Measurements from ENCODE around the gene OSBP2. TPM values are rescaled to one million over a fixed set of nuclear protein-coding genes. Genes with fewer than 3 reads are reported as not detected.

Gene OSBP2
- total RNA-seq, 2 experiments from 2014 or later = 1.2 to 1.6 TPM

GRCh38 chr22:30945653-30946052 is 251.0 kb downstream of the OSBP2 start:
- CTCF ChIA-PET = interaction anchor here (3.2 kb wide), 1 partner anchor 139 kb away, joined by 14 read pairs; no protein-coding TSS in a partner anchor
- H3K9me3 Mint-ChIP-seq = no peaks in the 10 kb centered on the region
- TF ChIP-seq CTCF (IDR thresholded peaks at IDR 0.05) = no peak
- POLR2A ChIA-PET = interaction anchor here (2.4 to 7.2 kb wide), 2 partner anchors 23 to 139 kb away, joined by 9 to 104 read pairs; partner anchors contain the start of genes MORC2 and TUG1
- DNase-seq = no peak
- Histone ChIP-seq H3K27ac (ENCODE audit: low read depth in 1 of 2, low read length in 2 of 2) (no peak overlapping the region), H3K9me3 (ENCODE audit: control insufficient read depth in 1 of 2, insufficient read depth in 1 of 2, low read length in 2 of 2) (no peaks in the 10 kb centered on the region), H3K4me1 (ENCODE audit: insufficient read depth, low read length) (peaks cover 44% of the 10 kb centered on the region), H3K27me3 (ENCODE audit: control insufficient read depth in 1 of 2, insufficient read depth in 2 of 2, low read length in 2 of 2) (no peaks in the 10 kb centered on the region), H3K36me3 (ENCODE audit: insufficient read depth, low read length) (peaks cover 63% of the 10 kb centered on the region), H3K4me3 (ENCODE audit: low read length) (no peak overlapping the region)
- no peak for ATAC-seq (ENCODE audit: poor library complexity)
- peaks cover 63% of the 10 kb centered on the region for H3K4me1 Mint-ChIP-seq (ENCODE audit: low read depth)
- H3K27ac Mint-ChIP-seq = no peak overlapping the region
- no peaks in the 10 kb centered on the region for H3K27me3 Mint-ChIP-seq
- peak overlapping the region; percentile 6 for H3K4me3 Mint-ChIP-seq
- peaks cover 73% of the 10 kb centered on the region for H3K36me3 Mint-ChIP-seq (ENCODE audit: low read depth)
- intact Hi-C loops (cut with DNase I, micrococcal nuclease) = loop anchor here (2.0 to 10.0 kb wide), 3 partner anchors 209 to 287 kb away; no protein-coding TSS in a partner anchor

GRCh38 chr22:30946354-30946753 is 251.7 kb downstream of the OSBP2 start:
- Histone ChIP-seq H3K36me3 (ENCODE audit: insufficient read depth, low read length) (peaks cover 64% of the 10 kb centered on the region), H3K4me3 (ENCODE audit: low read length) (no peak overlapping the region), H3K27me3 (ENCODE audit: control insufficient read depth in 1 of 2, insufficient read depth in 2 of 2, low read length in 2 of 2) (no peaks in the 10 kb centered on the region), H3K27ac (ENCODE audit: low read depth in 1 of 2, low read length in 2 of 2) (no peak overlapping the region), H3K9me3 (ENCODE audit: control insufficient read depth in 1 of 2, insufficient read depth in 1 of 2, low read length in 2 of 2) (no peaks in the 10 kb centered on the region), H3K4me1 (ENCODE audit: insufficient read depth, low read length) (peaks cover 43% of the 10 kb centered on the region)
- ATAC-seq (ENCODE audit: poor library complexity) (no peak), DNase-seq (no peak)
- no peak for TF ChIP-seq CTCF (IDR thresholded peaks at IDR 0.05)
- Mint-ChIP-seq H3K9me3 (no peaks in the 10 kb centered on the region), H3K4me3 (no peak overlapping the region), H3K27ac (no peak overlapping the region), H3K4me1 (ENCODE audit: low read depth) (peaks cover 63% of the 10 kb centered on the region), H3K27me3 (no peaks in the 10 kb centered on the region), H3K36me3 (ENCODE audit: low read depth) (peaks cover 73% of the 10 kb centered on the region)
- ChIA-PET CTCF (interaction anchor here (3.2 kb wide), 1 partner anchor 139 kb away, joined by 14 read pairs; no protein-coding TSS in a partner anchor), POLR2A (interaction anchor here (1.6 to 2.4 kb wide), 2 partner anchors 22 to 139 kb away, joined by 9 to 12 read pairs; partner anchors contain the start of genes MORC2 and TUG1)
- intact Hi-C loops (cut with DNase I, micrococcal nuclease) = loop anchor here (2.0 to 10.0 kb wide), 3 partner anchors 208 to 286 kb away; no protein-coding TSS in a partner anchor

- Histone ChIP-seq H3K27ac (ENCODE audit: low read depth in 1 of 2, low read length in 2 of 2) (no peak overlapping the region), H3K4me1 (ENCODE audit: insufficient read depth, low read length) (peaks cover 42% of the 10 kb centered on the region), H3K36me3 (ENCODE audit: insufficient read depth, low read length) (peaks cover 58% of the 10 kb centered on the region), H3K9me3 (ENCODE audit: control insufficient read depth in 1 of 2, insufficient read depth in 1 of 2, low read length in 2 of 2) (no peaks in the 10 kb centered on the region), H3K27me3 (ENCODE audit: control insufficient read depth in 1 of 2, insufficient read depth in 2 of 2, low read length in 2 of 2) (no peaks in the 10 kb centered on the region), H3K4me3 (ENCODE audit: low read length) (no peak overlapping the region)
- Mint-ChIP-seq H3K9me3 (no peaks in the 10 kb centered on the region), H3K4me3 (no peak overlapping the region), H3K4me1 (ENCODE audit: low read depth) (peaks cover 63% of the 10 kb centered on the region), H3K36me3 (ENCODE audit: low read depth) (peaks cover 70% of the 10 kb centered on the region), H3K27me3 (no peaks in the 10 kb centered on the region), H3K27ac (no peak overlapping the region)
- CTCF ChIA-PET = interaction anchor here (1.8 kb wide), 1 partner anchor 138 kb away, joined by 6 read pairs; no protein-coding TSS in a partner anchor
- no peak for DNase-seq
- ATAC-seq (ENCODE audit: poor library complexity) = no peak
- no peak for TF ChIP-seq CTCF (IDR thresholded peaks at IDR 0.05)
- POLR2A ChIA-PET = interaction anchor here (1.6 to 2.4 kb wide), 2 partner anchors 21 to 138 kb away, joined by 9 to 12 read pairs; partner anchors contain the start of genes MORC2 and TUG1
- intact Hi-C loops (cut with DNase I, micrococcal nuclease) = loop anchor here (2.0 to 10.0 kb wide), 3 partner anchors 208 to 285 kb away; no protein-coding TSS in a partner anchor
These were observed 252.6 kb downstream of the OSBP2 start for GRCh38 chr22:30947173-30947815.
